ENCODE data around the gene PKN3. TPM values are rescaled to one million over a fixed set of nuclear protein-coding genes. Genes with fewer than 3 reads are reported as not detected.

The PKN3 gene
- total RNA-seq, 1 experiment from 2014 or later = 4.2 TPM

GRCh38 chr9:128716581-128717254, 14.4 kb downstream of the PKN3 start:
- no peak for DNase-seq (ENCODE audit: low read depth)

- no peak for DNase-seq (ENCODE audit: low read depth)
These were observed 15.7 kb downstream of the PKN3 start for GRCh38 chr9:128718047-128718446.

GRCh38 chr9:128718475-128718874, 16.2 kb downstream of the PKN3 start:
- no peak for DNase-seq (ENCODE audit: low read depth)

- no peak for DNase-seq (ENCODE audit: low read depth)
These were observed 17.8 kb downstream of the PKN3 start for GRCh38 chr9:128719919-128720605.

GRCh38 chr9:128720841-128721486, 18.7 kb downstream of the PKN3 start:
- DNase-seq (ENCODE audit: low read depth) = no peak

GRCh38 chr9:128721487-128722010, 19.2 kb downstream of the PKN3 start:
- no peak for DNase-seq (ENCODE audit: low read depth)

- no peak for DNase-seq (ENCODE audit: low read depth)
These were observed 20.4 kb downstream of the PKN3 start for GRCh38 chr9:128722380-128723351.

GRCh38 chr9:128723352-128723865, 21.1 kb downstream of the PKN3 start:
- DNase-seq (ENCODE audit: low read depth) = no peak

GRCh38 chr9:128723866-128724743, 21.8 kb downstream of the PKN3 start, which contains the start of gene ZDHHC12:
Gene ZDHHC12, minus strand, starts transcription at chr9:128724127. Its CDS starts 34 bp downstream, at chr9:128724093.
- DNase-seq (ENCODE audit: low read depth) = peak; percentile 88

- DNase-seq (ENCODE audit: low read depth) = peak; percentile 64
These were observed 22.5 kb downstream of the PKN3 start for GRCh38 chr9:128724744-128725211.

- no peak for DNase-seq (ENCODE audit: low read depth)
These were observed 25.4 kb downstream of the PKN3 start for GRCh38 chr9:128727640-128728248.

- no peak for DNase-seq (ENCODE audit: low read depth)
These were observed 26.0 kb downstream of the PKN3 start for GRCh38 chr9:128728298-128728697.

- no peak for DNase-seq (ENCODE audit: low read depth)
These were observed 27.0 kb downstream of the PKN3 start for GRCh38 chr9:128729302-128729701.

- DNase-seq (ENCODE audit: low read depth) = no peak
These were observed 27.6 kb downstream of the PKN3 start for GRCh38 chr9:128729766-128730517.

GRCh38 chr9:128731093-128731492, 28.8 kb downstream of the PKN3 start:
- DNase-seq (ENCODE audit: low read depth) = no peak

- no peak for DNase-seq (ENCODE audit: low read depth)
These were observed 29.4 kb downstream of the PKN3 start for GRCh38 chr9:128731691-128732090.

GRCh38 chr9:128732576-128732975, 30.3 kb downstream of the PKN3 start:
- DNase-seq (ENCODE audit: low read depth) = no peak

GRCh38 chr9:128733256-128733655, 31.0 kb downstream of the PKN3 start:
- peak; percentile 85 for DNase-seq (ENCODE audit: low read depth)

- peak; percentile 36 for DNase-seq (ENCODE audit: low read depth)
These were observed 33.1 kb downstream of the PKN3 start for GRCh38 chr9:128735373-128735772.
